ENCODE results near the gene TRIM3. TPM values are rescaled to one million over a fixed set of nuclear protein-coding genes. Genes with fewer than 3 reads are reported as not detected.

Gene TRIM3
- total RNA-seq, 8 experiments from 2014 or later: 5.8 to 30.3 (median 19.5) TPM

DNA sequence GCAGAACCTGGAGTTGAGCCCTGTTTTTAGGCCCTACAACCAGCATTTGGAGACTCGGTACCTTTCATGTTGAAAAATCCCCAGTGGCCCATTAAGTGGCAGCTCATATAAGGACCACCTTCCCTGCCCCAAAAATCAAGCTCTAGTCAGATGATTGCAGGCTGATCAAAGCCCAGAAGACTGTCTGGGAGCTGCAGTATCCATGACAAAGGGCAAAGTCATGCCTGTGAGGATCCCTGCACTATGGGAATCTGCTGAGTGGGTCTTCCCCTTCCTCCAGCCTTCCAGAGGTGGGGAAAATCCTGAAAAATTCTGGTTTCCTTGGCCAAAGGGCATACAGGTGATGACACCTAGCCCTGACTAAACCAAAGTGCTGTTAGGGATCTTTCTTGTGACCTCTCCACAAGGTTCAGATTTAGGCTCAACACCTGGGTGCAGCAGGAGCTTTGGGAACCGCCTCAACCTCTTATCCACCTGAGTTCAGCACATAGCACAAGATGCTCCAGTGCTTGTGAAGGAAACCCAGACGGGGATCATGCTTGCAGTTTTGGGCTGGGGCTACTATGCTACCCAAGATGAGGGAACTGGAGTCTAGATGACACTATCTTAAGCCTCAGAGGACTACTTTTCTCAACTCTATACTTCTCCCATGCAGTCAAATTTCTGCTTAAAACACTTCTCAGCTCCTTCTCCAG lies 1.2 kb upstream of the TRIM3 start:
- in situ Hi-C loops (cut with MboI; ENCODE audit: low pct_unique_long_range_greater_than_20kb in 2 of 9, low sequenced_read_pairs in 9 of 9, unreplicated experiment in 9 of 9): no loop called here
- Histone ChIP-seq H3K27ac (peak overlapping the region; percentile 85 to 86), H3K4me3 (peak overlapping the region in 2 of 5 donors; percentile 50 to 70), H3K4me1 (replicated peaks in 1 of 2) (peaks cover 13 to 18% of the 10 kb centered on the region in 2 donors)
- ATAC-seq (replicated peaks in 6 of 8): no peak
- 32 to 100% (median 68%) methylated on average over 1 to 3 of the region's 3 CpGs; no CpG with 5 or more reads in 2 of the 10 experiments for WGBS, 10 experiments

- WGBS, 10 experiments: 0 to 100% (median 58%) methylated on average over 1 to 6 of the region's 7 CpGs; no CpG with 5 or more reads in 1 of the 10 experiments
- ATAC-seq (replicated peaks in 6 of 8): no peak
- Histone ChIP-seq H3K4me3 (peak overlapping the region; percentile 49 to 90 (median 50)), H3K27ac (peak overlapping the region; percentile 85 to 86), H3K4me1 (replicated peaks in 1 of 2) (peaks cover 13 to 16% of the 10 kb centered on the region in 2 donors)
- in situ Hi-C loops (cut with MboI; ENCODE audit: low pct_unique_long_range_greater_than_20kb in 2 of 9, low sequenced_read_pairs in 9 of 9, unreplicated experiment in 9 of 9): no loop called here
These were observed 662 bp upstream of the TRIM3 start for GRCh38 chr11:6474413-6474792.

GRCh38 chr11:6472934-6473333 lies 807 bp downstream of the TRIM3 start:
- in situ Hi-C loops (cut with MboI; ENCODE audit: low pct_unique_long_range_greater_than_20kb in 2 of 9, low sequenced_read_pairs in 9 of 9, unreplicated experiment in 9 of 9): no loop called here
- peak overlapping the region; percentile 49 to 90 (median 50) for H3K4me3 ChIP-seq
- H3K4me1 ChIP-seq (replicated peaks in 1 of 2): peaks cover 16% of the 10 kb centered on the region in 2 donors
- H3K27ac ChIP-seq: peak overlapping the region; percentile 26 to 65
- WGBS, 10 experiments: 0 to 20% methylated on average over 1 of the region's 1 CpG; no CpG with 5 or more reads in 8 of the 10 experiments
- no peak for ATAC-seq (replicated peaks in 6 of 8)

DNA sequence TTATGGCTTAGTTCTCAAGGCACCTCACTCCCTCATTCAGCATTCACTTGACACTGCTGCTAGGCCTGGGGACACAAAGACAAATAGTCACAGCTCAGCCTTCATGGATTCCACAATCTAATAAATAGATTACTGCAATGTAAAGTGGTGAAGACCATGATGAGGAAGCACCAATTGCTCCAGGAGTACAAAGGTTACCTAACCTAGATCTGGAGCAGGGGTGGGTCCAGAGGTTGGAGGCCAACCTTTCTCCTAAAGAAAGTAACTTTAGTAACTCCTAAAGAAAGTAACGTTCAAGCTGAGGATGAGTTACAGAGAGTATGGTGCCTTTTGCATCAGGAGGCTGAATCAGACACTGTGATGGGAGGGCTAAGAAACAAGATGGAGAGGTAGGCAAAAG lies 4.1 kb downstream of the TRIM3 start:
- no peak for ATAC-seq (replicated peaks in 6 of 8)
- in situ Hi-C loops (cut with MboI; ENCODE audit: low pct_unique_long_range_greater_than_20kb in 2 of 9, low sequenced_read_pairs in 9 of 9, unreplicated experiment in 9 of 9): no loop called here
- Histone ChIP-seq H3K4me1 (replicated peaks in 1 of 2) (peaks cover 14% of the 10 kb centered on the region in 2 donors), H3K27ac (no peak overlapping the region), H3K4me3 (no peak overlapping the region)
- WGBS, 10 experiments: 91 to 100% (median 100%) methylated on average over 1 of the region's 1 CpG; no CpG with 5 or more reads in 5 of the 10 experiments

- no peak overlapping the region for H3K4me3 ChIP-seq
- no peak overlapping the region for H3K27ac ChIP-seq
- 14 to 100% (median 65%) methylated on average over 1 to 4 of the region's 6 CpGs; no CpG with 5 or more reads in 1 of the 10 experiments for WGBS, 10 experiments
- peaks cover 11% of the 10 kb centered on the region in 2 donors for H3K4me1 ChIP-seq (replicated peaks in 1 of 2)
- ATAC-seq (replicated peaks in 6 of 8): peak; percentile 32 to 67 (median 60)
- in situ Hi-C loops (cut with MboI; ENCODE audit: low pct_unique_long_range_greater_than_20kb in 2 of 9, low sequenced_read_pairs in 9 of 9, unreplicated experiment in 9 of 9): no loop called here
These were observed 4.8 kb downstream of the TRIM3 start for GRCh38 chr11:6468712-6469495.

DNA sequence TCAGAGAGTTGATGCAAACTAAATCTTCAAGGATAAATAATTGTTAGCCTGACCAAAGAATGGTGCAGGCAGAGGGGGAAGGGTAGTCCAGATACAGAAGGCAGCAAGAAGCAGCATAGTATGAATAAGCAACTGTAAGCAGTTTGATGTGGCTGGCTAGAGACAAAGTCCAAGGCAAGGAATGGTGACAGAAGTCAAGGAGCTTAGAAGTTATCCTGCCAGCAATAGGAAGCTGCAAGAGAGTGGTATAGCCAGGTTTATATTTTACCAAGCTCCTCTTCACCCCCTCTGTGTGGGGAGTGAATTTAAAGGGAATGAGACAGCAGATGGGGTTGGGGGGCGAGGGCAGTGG lies 14.7 kb downstream of the TRIM3 start:
- Histone ChIP-seq H3K4me3 (no peak overlapping the region), H3K4me1 (replicated peaks in 1 of 2) (no peaks in the 10 kb centered on the region), H3K27ac (no peak overlapping the region)
- WGBS, 10 experiments: 43 to 100% (median 60%) methylated on average over 1 of the region's 1 CpG; no CpG with 5 or more reads in 5 of the 10 experiments
- peak in 1 of 8 experiments; percentile 42 for ATAC-seq (replicated peaks in 6 of 8)
- in situ Hi-C loops (cut with MboI; ENCODE audit: low pct_unique_long_range_greater_than_20kb in 2 of 9, low sequenced_read_pairs in 9 of 9, unreplicated experiment in 9 of 9): no loop called here

DNA sequence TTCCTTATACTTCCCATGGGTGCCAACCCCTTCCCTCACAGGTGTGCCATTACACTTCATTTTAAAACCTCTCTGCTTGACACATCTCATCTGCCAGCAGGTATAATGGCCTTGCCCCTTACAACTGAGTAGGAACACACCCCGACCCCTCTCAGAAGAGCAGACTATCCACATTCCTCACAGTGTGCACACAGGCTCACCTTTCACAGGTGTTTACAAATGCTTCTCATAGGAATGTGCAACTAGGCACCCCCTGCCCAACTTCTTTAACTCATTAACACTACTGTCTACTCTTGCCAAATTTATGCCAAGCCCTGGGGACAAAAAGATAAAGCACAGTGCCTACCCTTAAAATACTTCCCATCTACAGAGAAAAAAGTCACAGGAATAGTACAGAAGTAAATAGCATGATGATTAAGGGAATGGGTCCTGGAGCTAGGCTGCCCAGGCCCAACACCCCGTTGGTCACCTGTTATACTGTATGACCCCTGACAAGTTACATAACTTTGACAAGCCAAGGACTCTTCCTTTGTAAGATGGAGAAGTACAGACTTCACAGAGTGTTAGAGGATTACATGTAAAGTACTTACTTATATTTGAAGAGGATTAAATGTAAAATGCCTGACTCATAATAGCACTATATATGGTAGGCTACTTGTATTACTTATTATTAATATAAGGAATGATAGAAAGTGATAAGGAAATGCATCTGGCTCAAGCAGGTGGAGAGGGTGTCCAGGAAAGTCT lies 15.2 kb downstream of the TRIM3 start:
- Histone ChIP-seq H3K27ac (no peak overlapping the region), H3K4me3 (no peak overlapping the region), H3K4me1 (replicated peaks in 1 of 2) (no peaks in the 10 kb centered on the region)
- peak in 1 of 8 experiments; percentile 83 for ATAC-seq (replicated peaks in 6 of 8)
- in situ Hi-C loops (cut with MboI; ENCODE audit: low pct_unique_long_range_greater_than_20kb in 2 of 9, low sequenced_read_pairs in 9 of 9, unreplicated experiment in 9 of 9): no loop called here
- 62 to 100% (median 77%) methylated on average over 1 to 2 of the region's 2 CpGs; no CpG with 5 or more reads in 5 of the 10 experiments for WGBS, 10 experiments

- in situ Hi-C loops (cut with MboI; ENCODE audit: low pct_unique_long_range_greater_than_20kb in 2 of 9, low sequenced_read_pairs in 9 of 9, unreplicated experiment in 9 of 9): no loop called here
- ATAC-seq (replicated peaks in 6 of 8): no peak
- 80% methylated on average over 1 to 4 of the region's 26 CpGs; no CpG with 5 or more reads in 7 of the 10 experiments for WGBS, 10 experiments
These were observed 16.0 kb downstream of the TRIM3 start for GRCh38 chr11:6457581-6458320.

DNA sequence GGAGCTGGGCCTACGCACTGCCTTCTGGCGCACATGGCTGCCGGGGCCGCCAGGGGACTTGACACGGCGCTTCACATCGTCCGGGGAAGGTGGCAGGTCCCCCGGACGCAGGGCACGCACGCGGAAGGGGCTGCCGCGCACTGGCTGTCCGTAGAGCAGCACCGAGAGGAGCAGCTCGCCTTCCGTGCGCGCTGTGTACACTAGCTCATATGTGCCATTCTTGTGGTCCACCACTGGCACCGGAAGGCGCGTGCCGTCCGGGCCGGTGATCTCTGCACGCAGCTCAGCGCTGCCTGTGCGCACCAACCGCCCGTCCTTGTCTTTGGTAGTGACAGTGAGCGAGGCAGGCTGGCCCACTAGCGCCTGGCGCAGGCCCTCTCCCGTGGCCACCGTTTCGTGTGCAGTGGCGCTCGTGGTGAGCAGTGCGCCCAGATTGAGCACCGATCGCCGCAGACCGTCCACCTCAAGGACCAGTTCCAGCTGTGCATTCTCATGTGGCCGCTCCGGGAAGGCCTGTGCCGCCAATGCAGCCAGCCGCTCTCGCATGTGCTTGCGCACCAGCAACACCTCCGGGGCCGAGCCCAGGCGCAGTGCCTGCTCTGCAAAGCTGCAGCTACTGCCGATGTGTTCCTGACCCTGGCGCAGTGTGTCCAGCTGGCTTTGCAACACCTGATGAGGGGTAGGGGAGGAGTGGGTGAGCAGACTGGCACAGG lies 17.2 kb downstream of the TRIM3 start:
- WGBS, 10 experiments: 80 to 100% (median 95%) methylated on average over 2 to 16 of the region's 56 CpGs; no CpG with 5 or more reads in 2 of the 10 experiments
- H3K4me3 ChIP-seq: no peak overlapping the region
- in situ Hi-C loops (cut with MboI; ENCODE audit: low pct_unique_long_range_greater_than_20kb in 2 of 9, low sequenced_read_pairs in 9 of 9, unreplicated experiment in 9 of 9): no loop called here
- no peak for ATAC-seq (replicated peaks in 6 of 8)
- H3K4me1 ChIP-seq (replicated peaks in 1 of 2): no peaks in the 10 kb centered on the region
- no peak overlapping the region for H3K27ac ChIP-seq

More at GRCh38 chr11:6457581-6458320, 16.0 kb downstream of the TRIM3 start:
- no peaks in the 10 kb centered on the region for H3K4me1 ChIP-seq (replicated peaks in 1 of 2)
- H3K4me3 ChIP-seq: no peak overlapping the region
- no peak overlapping the region for H3K27ac ChIP-seq

GRCh38 chr11:6455070-6455469 lies 18.7 kb downstream of the TRIM3 start:
- no peak for ATAC-seq (replicated peaks in 6 of 8)
- Histone ChIP-seq H3K27ac (no peak overlapping the region), H3K4me3 (no peak overlapping the region), H3K4me1 (replicated peaks in 1 of 2) (no peaks in the 10 kb centered on the region)
- WGBS, 10 experiments: 0 to 83% (median 57%) methylated on average over 1 to 2 of the region's 2 CpGs; no CpG with 5 or more reads in 3 of the 10 experiments
- in situ Hi-C loops (cut with MboI; ENCODE audit: low pct_unique_long_range_greater_than_20kb in 2 of 9, low sequenced_read_pairs in 9 of 9, unreplicated experiment in 9 of 9): no loop called here

DNA sequence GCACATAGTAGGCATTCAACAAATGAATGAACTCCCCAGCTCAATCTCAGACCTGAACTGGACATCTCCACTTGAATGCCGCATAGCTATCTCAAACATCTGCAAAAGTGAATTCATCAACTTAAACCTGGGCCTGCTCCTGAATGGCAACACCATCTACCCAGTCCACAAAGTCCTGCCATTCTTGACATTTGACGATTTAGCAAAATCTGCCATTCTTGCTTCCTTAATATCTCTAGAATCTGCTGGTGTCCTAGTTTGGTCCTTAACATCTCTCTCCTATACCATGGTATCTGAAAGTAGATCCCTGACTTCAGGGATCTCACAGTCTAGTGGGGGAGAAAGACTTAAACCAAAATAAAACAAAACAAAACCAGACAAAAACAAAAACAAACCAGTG lies 20.6 kb downstream of the TRIM3 start:
- H3K27ac ChIP-seq: no peak overlapping the region
- ATAC-seq (replicated peaks in 6 of 8): no peak
- H3K4me3 ChIP-seq: no peak overlapping the region
- in situ Hi-C loops (cut with MboI; ENCODE audit: low pct_unique_long_range_greater_than_20kb in 2 of 9, low sequenced_read_pairs in 9 of 9, unreplicated experiment in 9 of 9): no loop called here
- H3K4me1 ChIP-seq (replicated peaks in 1 of 2): no peaks in the 10 kb centered on the region
- 86 to 100% (median 100%) methylated on average over 1 to 2 of the region's 2 CpGs; no CpG with 5 or more reads in 4 of the 10 experiments for WGBS, 10 experiments

DNA sequence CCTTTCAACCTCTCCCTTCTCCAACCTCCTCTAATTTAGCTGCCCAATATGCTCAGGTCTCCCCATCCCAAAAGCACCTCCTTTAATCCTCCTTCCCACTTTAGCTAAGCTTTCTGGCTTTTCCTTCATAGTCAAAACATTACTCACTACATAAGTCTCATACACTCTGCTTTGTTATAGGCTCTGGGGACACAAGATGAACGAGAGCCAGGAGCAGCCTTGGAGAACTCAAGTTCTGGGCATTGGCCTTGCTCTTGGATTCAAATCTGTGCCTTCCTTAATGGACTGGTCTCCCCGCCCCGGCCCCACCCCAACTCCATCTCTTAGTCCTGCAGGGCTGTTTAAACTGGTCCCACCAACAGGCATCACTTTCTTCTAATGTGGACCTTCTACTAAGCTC lies 21.5 kb downstream of the TRIM3 start:
- Histone ChIP-seq H3K4me3 (no peak overlapping the region), H3K27ac (no peak overlapping the region), H3K4me1 (replicated peaks in 1 of 2) (no peaks in the 10 kb centered on the region)
- no peak for ATAC-seq (replicated peaks in 6 of 8)
- in situ Hi-C loops (cut with MboI; ENCODE audit: low pct_unique_long_range_greater_than_20kb in 2 of 9, low sequenced_read_pairs in 9 of 9, unreplicated experiment in 9 of 9): no loop called here
- WGBS, 10 experiments: 80 to 100% (median 80%) methylated on average over 1 to 3 of the region's 3 CpGs; no CpG with 5 or more reads in 7 of the 10 experiments

Measured in motor neuron (in vitro differentiated cells).